Activated CD8-positive, alpha-beta memory T cell treated with anti-CD3 and anti-CD28 coated beads for 1 hour (primary cell): ENCODE results near the gene ZPBP.
A peak's percentile ranks its signal among the peaks of the same experiment; 100 is the strongest.

Experiments used
- DNase-seq, 2 donors: peaks; one replicate each; pipeline ENCODE4 v3.0.0-alpha.2; 2020; ENCODE audit warnings: low read depth in 1 of 2; ENCODE audit errors: extremely low read depth in 1 of 2

The ZPBP gene

DNA sequence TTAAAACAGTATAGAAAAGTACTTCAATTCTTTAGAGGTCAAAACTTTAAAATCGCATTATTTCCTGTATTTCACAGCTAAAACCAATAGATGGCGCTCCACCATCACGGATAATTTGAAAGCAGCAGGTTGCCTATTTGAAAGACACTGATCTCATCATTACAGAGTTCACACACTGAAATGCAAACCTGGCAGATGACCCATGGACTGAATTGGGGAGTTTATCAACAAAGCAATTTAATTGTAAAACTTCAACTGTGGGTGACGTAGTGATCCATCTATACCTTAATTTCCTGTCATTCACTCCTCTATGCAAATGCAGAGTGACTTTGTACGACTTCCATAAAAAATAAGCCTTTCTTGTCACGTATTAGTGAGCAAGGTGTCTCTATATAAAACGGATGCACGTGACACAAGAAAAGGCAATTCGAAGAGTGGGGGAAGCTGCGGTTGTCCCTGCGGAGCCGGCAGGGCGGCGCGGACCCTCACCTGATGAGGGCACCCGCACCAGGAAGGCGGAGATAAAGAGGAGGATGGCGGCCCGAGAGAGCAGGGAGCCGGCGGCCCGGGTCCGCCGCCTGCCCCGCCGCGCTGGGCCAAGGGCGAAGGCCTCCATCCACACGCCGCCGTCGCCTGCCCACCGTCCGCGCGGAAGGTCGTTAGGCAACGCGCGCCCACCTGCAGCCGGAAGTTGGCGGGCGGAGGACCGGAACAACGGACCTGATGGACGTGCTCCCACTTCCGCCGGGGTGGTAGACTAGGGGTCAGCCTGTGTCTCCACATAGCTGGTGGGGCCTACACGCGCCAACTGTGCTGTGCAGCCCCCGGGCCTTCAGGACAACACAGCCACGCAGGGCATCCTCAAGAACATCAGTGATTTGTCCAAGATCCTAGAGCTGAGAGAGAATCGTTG lies at the start of gene ZPBP:
Gene ZPBP, minus strand, starts transcription at position 668 of the 913 bp plus-strand sequence. Its CDS starts 52 bp downstream, at position 616.
- DNase-seq, result no peak

DNA sequence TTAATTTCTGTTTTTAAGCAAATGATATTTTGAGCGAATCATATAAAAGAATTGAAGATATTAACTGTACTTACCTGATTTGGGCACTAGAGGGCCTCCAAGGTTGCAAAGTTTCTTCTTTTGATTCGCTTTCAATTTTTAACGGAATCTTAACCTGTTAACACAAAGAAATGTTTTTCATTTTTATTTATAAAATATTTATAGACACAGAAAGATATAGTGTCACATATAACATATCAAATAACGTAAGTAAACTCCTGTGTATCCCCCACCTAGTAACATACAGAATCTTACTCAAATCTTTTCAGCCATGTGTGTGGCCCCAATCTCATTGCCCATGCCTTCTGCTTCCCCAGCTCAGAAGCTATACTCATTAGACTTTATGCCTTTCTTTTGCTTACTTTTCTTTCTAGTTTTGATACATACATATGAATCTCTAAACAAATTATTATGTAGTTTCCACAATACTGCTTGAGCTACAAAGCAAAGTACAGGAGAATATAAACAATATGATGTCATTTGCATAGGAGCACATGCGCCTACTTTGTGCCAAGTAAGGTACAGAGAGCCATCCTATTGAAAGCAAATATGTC lies 49.5 kb upstream of the ZPBP start:
- no peak for DNase-seq

GRCh38 chr7:50141854-50142253 lies 48.8 kb upstream of the ZPBP start:
- DNase-seq, result no peak

- no peak for DNase-seq
These were observed 48.1 kb upstream of the ZPBP start for GRCh38 chr7:50141131-50141530.

DNA sequence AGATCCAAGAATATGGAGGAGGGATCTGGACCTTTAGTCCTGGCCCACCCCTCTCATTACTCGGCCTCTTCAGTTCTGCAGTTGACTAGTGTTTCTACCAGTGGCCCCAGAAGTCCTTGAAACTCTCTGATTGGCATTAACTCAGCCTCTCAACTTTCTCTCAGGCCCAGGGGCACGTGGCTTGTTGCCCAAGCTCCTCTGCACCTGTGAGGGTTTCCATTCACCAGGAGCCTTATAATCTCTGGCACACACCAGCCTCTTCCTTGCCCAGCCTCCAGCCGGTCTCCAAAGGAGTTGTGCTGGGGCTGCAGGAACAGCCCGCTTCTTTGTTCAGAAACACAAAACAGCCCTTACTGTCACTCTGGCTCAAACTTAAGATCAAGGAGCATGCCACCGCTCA lies 47.6 kb upstream of the ZPBP start:
- no peak for DNase-seq

DNA sequence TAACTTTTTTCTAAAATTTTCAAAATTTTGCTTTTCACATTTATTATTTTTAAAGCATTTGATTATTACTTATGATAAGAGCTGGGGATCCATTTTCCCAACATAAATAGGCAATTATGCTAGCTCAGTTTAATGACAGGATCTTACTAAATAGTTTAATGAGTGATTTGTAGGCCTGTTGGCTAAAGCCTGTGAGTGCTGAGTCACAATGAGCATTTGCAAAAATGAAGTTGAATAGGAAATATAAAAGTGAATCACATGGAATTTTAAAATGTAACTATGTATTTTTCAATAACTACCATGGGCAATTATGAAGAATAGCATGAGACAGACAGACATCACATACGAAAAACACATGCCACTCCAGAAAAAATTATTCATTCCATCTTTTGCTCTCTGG lies 45.1 kb upstream of the ZPBP start:
- DNase-seq, result no peak

DNA sequence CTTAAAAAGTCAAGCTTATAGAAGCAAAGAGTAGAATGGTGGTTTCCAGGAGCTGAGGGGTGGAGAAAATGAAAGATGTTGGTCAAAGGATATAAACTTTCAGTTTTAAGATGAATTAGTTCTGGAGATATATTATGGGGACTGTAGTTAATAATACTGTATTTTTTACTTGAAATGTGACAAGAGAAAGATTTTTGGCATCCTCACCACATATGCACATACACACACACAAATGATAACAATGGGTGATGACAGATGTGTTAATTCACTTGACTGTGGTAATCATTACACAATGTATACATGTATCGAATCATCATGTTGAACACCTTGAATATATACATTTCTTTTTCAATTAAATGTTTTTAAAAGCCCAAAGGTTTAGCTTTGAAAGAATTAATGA lies 32.7 kb upstream of the ZPBP start:
- no peak for DNase-seq

GRCh38 chr7:50121286-50121685 lies 28.2 kb upstream of the ZPBP start:
- DNase-seq, result no peak

DNA sequence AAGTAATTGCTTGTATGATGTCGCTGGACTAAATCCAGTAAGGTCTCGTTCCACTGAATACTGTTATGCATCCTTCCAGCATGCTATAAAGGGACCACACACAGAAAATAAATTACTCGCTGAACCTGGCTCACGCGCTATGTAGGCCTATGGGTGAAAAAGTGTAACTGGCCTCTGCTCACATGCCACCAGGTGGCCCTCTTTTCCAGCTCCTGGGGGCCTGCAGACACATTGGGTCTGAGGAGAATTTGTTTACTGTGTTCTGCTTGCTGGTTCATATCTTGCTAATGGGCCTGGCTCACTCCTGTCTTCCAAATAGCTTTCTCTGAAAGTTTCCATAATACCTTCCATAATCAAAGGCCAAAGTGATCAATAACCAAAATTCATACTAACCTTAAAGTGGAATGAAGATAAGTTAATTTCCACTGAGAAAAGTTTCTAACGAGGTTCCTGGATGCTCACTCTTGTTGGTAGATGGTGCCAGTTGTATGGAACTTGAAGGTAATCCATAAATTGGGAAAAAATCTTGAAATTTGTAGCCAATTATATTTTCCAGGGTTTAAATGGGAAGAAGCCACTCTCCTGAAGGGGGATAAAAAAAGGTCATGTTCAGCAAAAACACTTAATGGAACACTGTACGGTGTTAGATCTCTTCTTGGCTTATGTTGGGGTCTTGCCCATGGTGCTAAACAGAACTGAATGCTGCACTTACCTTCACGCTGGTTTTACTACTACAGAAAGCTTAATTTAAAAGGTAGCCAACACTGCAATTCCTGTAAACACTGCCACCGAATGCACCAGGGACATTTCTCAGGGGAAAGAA lies 27.0 kb upstream of the ZPBP start:
- peak in 1 of 2 donors; percentile 6 for DNase-seq

GRCh38 chr7:50112250-50112649 lies 19.2 kb upstream of the ZPBP start:
- DNase-seq, result no peak

GRCh38 chr7:50101873-50102272 lies 8.8 kb upstream of the ZPBP start:
- DNase-seq, result no peak

DNA sequence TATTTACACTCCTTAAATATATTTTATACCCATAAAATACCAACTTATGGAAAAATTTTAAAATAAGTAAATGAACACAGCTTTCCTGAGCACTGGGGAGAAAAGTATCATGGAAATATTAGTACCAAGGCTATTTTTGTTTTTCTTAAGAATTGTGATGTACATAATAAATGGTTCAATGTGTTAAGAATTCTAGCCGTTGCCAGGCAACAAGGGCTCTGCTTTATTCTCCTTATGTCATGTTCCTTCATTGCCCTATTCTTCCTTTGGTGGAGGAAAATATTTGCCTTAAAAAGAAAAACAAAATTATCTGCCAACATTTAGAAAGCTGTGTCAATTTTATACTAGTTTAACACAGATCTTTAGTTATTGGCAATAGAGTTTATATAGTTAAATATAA lies 2.6 kb upstream of the ZPBP start:
- DNase-seq, result no peak

DNA sequence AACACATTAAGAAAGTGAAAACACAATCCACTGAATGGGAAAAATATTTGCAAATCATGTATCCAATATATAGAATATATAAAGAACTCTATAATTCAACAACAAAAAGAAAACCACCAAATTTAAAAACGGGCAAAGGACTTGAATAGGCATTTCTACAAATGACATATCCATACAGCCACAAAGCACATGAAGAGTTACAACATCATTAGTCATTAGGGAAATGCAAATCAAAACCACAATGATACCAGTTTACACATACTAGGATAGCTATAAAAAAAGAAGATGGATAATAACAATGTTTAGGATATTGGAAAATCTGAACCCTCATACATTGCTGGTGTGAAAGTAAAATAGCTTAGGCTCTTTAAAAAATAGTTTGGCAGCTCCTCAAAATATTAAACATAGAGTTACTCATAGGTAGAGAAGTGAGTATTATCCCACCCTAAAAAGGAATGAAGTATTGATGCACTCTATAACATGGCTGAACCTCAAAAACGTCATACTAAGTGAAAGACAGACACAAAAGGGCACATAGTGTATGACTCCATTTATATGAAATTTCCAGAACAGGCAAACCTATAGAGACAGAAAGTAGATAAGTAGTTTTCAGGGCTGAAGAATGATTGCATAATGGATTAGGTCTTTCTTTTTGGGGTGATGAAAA lies 4.5 kb downstream of the ZPBP start:
- DNase-seq, result no peak

GRCh38 chr7:50085344-50085743 lies 7.7 kb downstream of the ZPBP start:
- no peak for DNase-seq

DNA sequence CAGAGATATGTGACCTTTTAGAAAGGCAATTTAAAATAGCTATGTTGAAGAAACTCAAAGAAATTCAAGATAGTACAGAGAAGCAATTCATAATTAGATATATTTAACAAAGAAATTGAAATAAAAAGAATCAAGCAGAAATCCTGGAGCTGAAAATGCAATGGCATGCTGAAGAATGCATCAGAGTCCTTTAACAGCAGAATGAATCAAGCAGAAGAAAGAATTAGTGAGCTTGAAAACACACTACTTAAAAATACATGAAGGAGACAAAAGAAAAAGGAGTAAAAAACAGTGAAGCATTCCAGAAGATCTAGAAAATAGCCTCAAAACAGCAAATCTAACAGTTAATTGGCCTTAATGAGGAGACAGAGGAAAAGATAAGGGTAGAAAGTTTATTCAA lies 20.0 kb downstream of the ZPBP start:
- no peak for DNase-seq

DNA sequence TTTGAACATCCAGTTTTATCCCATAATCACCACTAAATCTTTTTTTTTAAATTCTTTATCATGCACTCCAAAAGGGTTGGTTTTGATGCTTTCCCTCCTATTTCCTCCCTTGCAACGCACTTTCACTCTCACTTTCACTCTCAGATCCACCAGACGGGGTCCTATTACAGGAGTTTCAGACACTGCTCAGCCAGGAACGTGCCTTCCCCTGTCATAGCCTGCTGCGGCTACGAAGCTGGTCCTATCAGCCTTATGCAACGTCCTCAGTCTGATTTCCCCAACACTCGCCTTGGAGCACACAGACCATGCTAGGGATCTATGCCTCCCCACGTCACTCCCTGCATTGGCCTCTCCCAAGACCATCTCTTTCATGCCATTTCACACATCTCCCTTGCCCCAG lies 23.4 kb downstream of the ZPBP start:
- DNase-seq, result no peak

GRCh38 chr7:50068850-50069551 lies 24.0 kb downstream of the ZPBP start:
- no peak for DNase-seq

DNA sequence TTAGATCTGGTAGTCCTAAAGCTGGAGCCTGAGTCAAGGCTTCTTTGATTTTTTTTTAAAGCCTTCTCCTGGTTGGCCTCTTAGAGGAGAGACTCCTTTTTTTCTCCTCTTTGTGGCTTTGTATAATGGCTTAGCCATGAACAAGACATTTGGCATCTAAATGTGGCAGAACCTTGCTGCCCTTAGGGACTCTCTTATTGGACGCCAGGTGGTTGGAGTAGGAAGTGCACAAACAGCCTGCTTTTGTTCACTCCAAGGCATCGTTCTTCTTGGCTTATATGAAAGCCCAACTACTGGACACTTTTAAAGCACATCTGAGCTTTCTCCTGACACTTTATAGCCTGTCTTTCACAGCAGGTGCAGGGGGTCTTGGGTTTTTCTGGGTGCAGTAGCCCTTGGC lies 25.0 kb downstream of the ZPBP start:
- no peak for DNase-seq

GRCh38 chr7:50062951-50063350 lies 30.1 kb downstream of the ZPBP start:
- DNase-seq, result no peak

- no peak for DNase-seq
These were observed 36.9 kb downstream of the ZPBP start for GRCh38 chr7:50056131-50056530.
